MG63 (cell line): ENCODE measurements around the gene LY9. TPM values are rescaled to one million over a fixed set of nuclear protein-coding genes. Genes with fewer than 3 reads are reported as not detected.

Source experiments
- DNase-seq: peaks from one replicate; pipeline ENCODE4 v3.0.0-alpha.2; 2020
- H3K27me3 ChIP-seq: fragments of 250-450 bp; sonication (Bioruptor Pico); 2 replicates; pipeline ENCODE4 v1.5.1; 2020; ENCODE audit warnings: mild to moderate bottlenecking, moderate library complexity
- H3K36me3 ChIP-seq: fragments of 250-450 bp; sonication (Bioruptor Pico); 2 replicates; pipeline ENCODE4 v1.5.1; 2020; ENCODE audit warnings: mild to moderate bottlenecking, moderate library complexity
- H3K4me3 ChIP-seq: fragments of 250-450 bp; sonication (Bioruptor Pico); 2 replicates; pipeline ENCODE4 v1.5.1; 2020; ENCODE audit warnings: mild to moderate bottlenecking, moderate library complexity
- H3K9me3 ChIP-seq: fragments of 250-450 bp; sonication (Bioruptor Pico); 2 replicates; pipeline ENCODE4 v1.5.1; 2020; ENCODE audit warnings: mild to moderate bottlenecking, moderate library complexity
- total RNA-seq: library from RNA; depleted of rRNA; stranded (reverse); fragments of >200 nt; shearing (Covaris generic); gene quantifications from 2 replicates; pipeline ENCODE4 v1.2.3, GENCODE V29; 2014; ENCODE audit warnings: low replicate concordance; rRNA removed

The LY9 gene
- total RNA-seq = not detected in 2 replicates

GRCh38 chr1:160795951-160796383 lies at the start of gene LY9:
TSS of gene LY9 (plus strand) at chr1:160796174. CDS start at chr1:160796188, 14 bp downstream.
- DNase-seq = no peak

GRCh38 chr1:160746836-160747500 lies 49.0 kb upstream of the LY9 start:
- no peaks in the 10 kb centered on the region; the same call in 1 of the 2 replicates for H3K27me3 ChIP-seq
- H3K36me3 ChIP-seq = no peaks in the 10 kb centered on the region
- DNase-seq = no peak
- no peaks in the 10 kb centered on the region for H3K9me3 ChIP-seq
- H3K4me3 ChIP-seq = no peak overlapping the region

More at GRCh38 chr1:160795951-160796383, at the start of gene LY9:
- Histone ChIP-seq H3K36me3 (no peaks in the 10 kb centered on the region), H3K27me3 (no peaks in the 10 kb centered on the region), H3K9me3 (no peaks in the 10 kb centered on the region; the same call in 1 of the 2 replicates), H3K4me3 (no peak within 1 kb of the TSS)

- Histone ChIP-seq H3K36me3 (no peaks in the 10 kb centered on the region), H3K9me3 (no peaks in the 10 kb centered on the region), H3K27me3 (peaks cover 4% of the 10 kb centered on the region; the same call in 1 of the 2 replicates), H3K4me3 (no peak overlapping the region)
- DNase-seq = no peak
These were observed 48.3 kb upstream of the LY9 start for GRCh38 chr1:160747717-160748116.

- Histone ChIP-seq H3K4me3 (no peak overlapping the region), H3K27me3 (peaks cover 5% of the 10 kb centered on the region; the same call in 1 of the 2 replicates), H3K9me3 (no peaks in the 10 kb centered on the region), H3K36me3 (no peaks in the 10 kb centered on the region)
- DNase-seq = no peak
These were observed 47.6 kb upstream of the LY9 start for GRCh38 chr1:160748181-160748877.

GRCh38 chr1:160748878-160749269 lies 47.1 kb upstream of the LY9 start:
- H3K9me3 ChIP-seq = no peaks in the 10 kb centered on the region
- H3K4me3 ChIP-seq = no peak overlapping the region
- DNase-seq = no peak
- H3K27me3 ChIP-seq = peaks cover 5% of the 10 kb centered on the region; the same call in 1 of the 2 replicates
- H3K36me3 ChIP-seq = no peaks in the 10 kb centered on the region

GRCh38 chr1:160750608-160751007 lies 45.4 kb upstream of the LY9 start:
- no peaks in the 10 kb centered on the region for H3K9me3 ChIP-seq
- peaks cover 5% of the 10 kb centered on the region; the same call in 1 of the 2 replicates for H3K27me3 ChIP-seq
- DNase-seq = no peak
- H3K36me3 ChIP-seq = no peaks in the 10 kb centered on the region
- H3K4me3 ChIP-seq = no peak overlapping the region

GRCh38 chr1:160752406-160752805 lies 43.6 kb upstream of the LY9 start:
- Histone ChIP-seq H3K27me3 (peaks cover 5% of the 10 kb centered on the region; the same call in 1 of the 2 replicates), H3K4me3 (no peak overlapping the region), H3K36me3 (no peaks in the 10 kb centered on the region), H3K9me3 (no peaks in the 10 kb centered on the region; the same call in 1 of the 2 replicates)
- no peak for DNase-seq

- DNase-seq = no peak
- Histone ChIP-seq H3K27me3 (peaks cover 5% of the 10 kb centered on the region; the same call in 1 of the 2 replicates), H3K9me3 (no peaks in the 10 kb centered on the region; the same call in 1 of the 2 replicates), H3K36me3 (no peaks in the 10 kb centered on the region), H3K4me3 (no peak overlapping the region)
These were observed 43.0 kb upstream of the LY9 start for GRCh38 chr1:160752924-160753323.

GRCh38 chr1:160753594-160753993 lies 42.4 kb upstream of the LY9 start:
- H3K9me3 ChIP-seq = no peaks in the 10 kb centered on the region; the same call in 1 of the 2 replicates
- no peak for DNase-seq
- H3K36me3 ChIP-seq = no peaks in the 10 kb centered on the region
- H3K4me3 ChIP-seq = no peak overlapping the region
- peaks cover 5% of the 10 kb centered on the region; the same call in 1 of the 2 replicates for H3K27me3 ChIP-seq

GRCh38 chr1:160755461-160755860 lies 40.5 kb upstream of the LY9 start:
- H3K27me3 ChIP-seq = peaks cover 5% of the 10 kb centered on the region; the same call in 1 of the 2 replicates
- no peak for DNase-seq
- no peaks in the 10 kb centered on the region; the same call in 1 of the 2 replicates for H3K9me3 ChIP-seq
- H3K36me3 ChIP-seq = no peaks in the 10 kb centered on the region
- H3K4me3 ChIP-seq = no peak overlapping the region

GRCh38 chr1:160755911-160756848 lies 39.8 kb upstream of the LY9 start:
- DNase-seq = no peak
- H3K9me3 ChIP-seq = no peaks in the 10 kb centered on the region; the same call in 1 of the 2 replicates
- no peaks in the 10 kb centered on the region for H3K36me3 ChIP-seq
- H3K27me3 ChIP-seq = peaks cover 5% of the 10 kb centered on the region; the same call in 1 of the 2 replicates
- H3K4me3 ChIP-seq = no peak overlapping the region

GRCh38 chr1:160756849-160757201 lies 39.1 kb upstream of the LY9 start:
- H3K36me3 ChIP-seq = no peaks in the 10 kb centered on the region
- H3K4me3 ChIP-seq = no peak overlapping the region
- peaks cover 5% of the 10 kb centered on the region; the same call in 1 of the 2 replicates for H3K27me3 ChIP-seq

GRCh38 chr1:160758521-160758920 lies 37.5 kb upstream of the LY9 start:
- no peak for DNase-seq
- no peaks in the 10 kb centered on the region; the same call in 1 of the 2 replicates for H3K9me3 ChIP-seq
- H3K36me3 ChIP-seq = no peaks in the 10 kb centered on the region
- H3K27me3 ChIP-seq = no peaks in the 10 kb centered on the region
- no peak overlapping the region for H3K4me3 ChIP-seq

More at GRCh38 chr1:160756849-160757201, 39.1 kb upstream of the LY9 start:
- H3K9me3 ChIP-seq = no peaks in the 10 kb centered on the region; the same call in 1 of the 2 replicates
- no peak for DNase-seq

GRCh38 chr1:160759740-160760139 lies 36.2 kb upstream of the LY9 start:
- no peaks in the 10 kb centered on the region; the same call in 1 of the 2 replicates for H3K9me3 ChIP-seq
- H3K4me3 ChIP-seq = no peak overlapping the region
- H3K36me3 ChIP-seq = no peaks in the 10 kb centered on the region
- H3K27me3 ChIP-seq = no peaks in the 10 kb centered on the region
- no peak for DNase-seq

- Histone ChIP-seq H3K4me3 (no peak overlapping the region), H3K9me3 (no peaks in the 10 kb centered on the region; the same call in 1 of the 2 replicates), H3K27me3 (no peaks in the 10 kb centered on the region), H3K36me3 (no peaks in the 10 kb centered on the region)
- no peak for DNase-seq
These were observed 34.9 kb upstream of the LY9 start for GRCh38 chr1:160761046-160761445.

GRCh38 chr1:160761886-160762285 lies 34.1 kb upstream of the LY9 start:
- Histone ChIP-seq H3K36me3 (no peaks in the 10 kb centered on the region), H3K27me3 (no peaks in the 10 kb centered on the region), H3K4me3 (no peak overlapping the region), H3K9me3 (no peaks in the 10 kb centered on the region; the same call in 1 of the 2 replicates)
- peak; percentile 26 for DNase-seq
